ENCODE measurements around the gene FABP1. TPM values are rescaled to one million over a fixed set of nuclear protein-coding genes. Genes with fewer than 3 reads are reported as not detected.

Gene FABP1
- polyA plus RNA-seq, 1 of the 3 experiments (the other 2 are of a cell fraction): not detected

GRCh38 chr2:88133875-88134274 lies 6.0 kb upstream of the FABP1 start:
- Histone ChIP-seq H4K20me1 (ENCODE audit: insufficient read depth) (no peaks in the 10 kb centered on the region), H3K27ac (ENCODE audit: low read depth in 2 of 2, low read length in 1 of 2) (no peak overlapping the region), H3K4me3 (ENCODE audit: low read depth in 2 of 2, low read length in 1 of 2) (no peak overlapping the region), H3K9me3 (no peaks in the 10 kb centered on the region), H3K4me1 (ENCODE audit: control insufficient read depth in 1 of 2, insufficient read depth in 2 of 2, low read depth in 1 of 2, low read length in 1 of 2) (no peaks in the 10 kb centered on the region), H3K36me3 (replicated peaks in 1 of 2; ENCODE audit: control insufficient read depth in 1 of 2, insufficient read depth in 2 of 2, low read length in 1 of 2) (no peaks in the 10 kb centered on the region), H3K4me2 (no peak overlapping the region), H3K9ac (no peak overlapping the region), H2AFZ (ENCODE audit: low read depth) (no peak overlapping the region), H3K9me2 (no peaks in the 10 kb centered on the region), H3K27me3 (ENCODE audit: insufficient read depth) (no peaks in the 10 kb centered on the region; the same call in 1 of the 2 replicates), H3F3A (replicated peaks; ENCODE audit: insufficient read depth) (no peaks in the 10 kb centered on the region), H3K79me2 (ENCODE audit: insufficient read depth) (no peaks in the 10 kb centered on the region)
- TF ChIP-seq RCOR1 (IDR thresholded peaks at IDR 0.05; ENCODE audit: low read length) (no peak), CHD2 (IDR thresholded peaks at IDR 0.05; ENCODE audit: low read length, partially characterized antibody) (no peak), YY1 (IDR thresholded peaks at IDR 0.05; ENCODE audit: low read depth) (no peak), CTCF (IDR thresholded peaks at IDR 0.05) (no peak), SIN3A (IDR thresholded peaks at IDR 0.05; ENCODE audit: borderline replicate concordance, low read depth, low read length) (no peak), FOXM1 (IDR thresholded peaks at IDR 0.05; ENCODE audit: low read depth) (no peak), FOXJ3 (CRISPR knock-in tag; IDR thresholded peaks at IDR 0.05) (no peak), MEF2A (IDR thresholded peaks at IDR 0.05; ENCODE audit: borderline replicate concordance, low read depth) (no peak), MXI1 (IDR thresholded peaks at IDR 0.05; ENCODE audit: low read depth, low read length) (no peak), NRF1 (IDR thresholded peaks at IDR 0.05; ENCODE audit: low read depth, low read length) (no peak), GATA2 (CRISPR knock-in tag; IDR thresholded peaks at IDR 0.05) (no peak), NFIC (IDR thresholded peaks at IDR 0.05; ENCODE audit: borderline replicate concordance) (no peak)
- TF ChIP-seq, protein P1, sequence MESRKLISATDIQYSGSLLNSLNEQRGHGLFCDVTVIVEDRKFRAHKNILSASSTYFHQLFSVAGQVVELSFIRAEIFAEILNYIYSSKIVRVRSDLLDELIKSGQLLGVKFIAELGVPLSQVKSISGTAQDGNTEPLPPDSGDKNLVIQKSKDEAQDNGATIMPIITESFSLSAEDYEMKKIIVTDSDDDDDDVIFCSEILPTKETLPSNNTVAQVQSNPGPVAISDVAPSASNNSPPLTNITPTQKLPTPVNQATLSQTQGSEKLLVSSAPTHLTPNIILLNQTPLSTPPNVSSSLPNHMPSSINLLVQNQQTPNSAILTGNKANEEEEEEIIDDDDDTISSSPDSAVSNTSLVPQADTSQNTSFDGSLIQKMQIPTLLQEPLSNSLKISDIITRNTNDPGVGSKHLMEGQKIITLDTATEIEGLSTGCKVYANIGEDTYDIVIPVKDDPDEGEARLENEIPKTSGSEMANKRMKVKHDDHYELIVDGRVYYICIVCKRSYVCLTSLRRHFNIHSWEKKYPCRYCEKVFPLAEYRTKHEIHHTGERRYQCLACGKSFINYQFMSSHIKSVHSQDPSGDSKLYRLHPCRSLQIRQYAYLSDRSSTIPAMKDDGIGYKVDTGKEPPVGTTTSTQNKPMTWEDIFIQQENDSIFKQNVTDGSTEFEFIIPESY (IDR thresholded peaks at IDR 0.05; ENCODE audit: borderline replicate concordance, low read depth): no peak
- POLR2A ChIA-PET: no interaction called here
- WGBS (ENCODE audit: low lambda C conversion rate): 15% methylated on average over 3 of the region's 3 CpGs
- CTCF ChIA-PET: interaction anchor here (1.3 to 1.8 kb wide), 5 partner anchors 26 to 321 kb away, joined by 3 to 6 read pairs (median 3); no protein-coding TSS in a partner anchor
- no peak for DNase-seq

GRCh38 chr2:88131999-88132368 lies 4.1 kb upstream of the FABP1 start:
- Histone ChIP-seq H3K4me2 (no peak overlapping the region), H3K4me3 (ENCODE audit: low read depth in 2 of 2, low read length in 1 of 2) (no peak overlapping the region), H2AFZ (ENCODE audit: low read depth) (no peak overlapping the region), H3K79me2 (ENCODE audit: insufficient read depth) (no peaks in the 10 kb centered on the region), H3K9me2 (no peaks in the 10 kb centered on the region), H3K27ac (ENCODE audit: low read depth in 2 of 2, low read length in 1 of 2) (no peak overlapping the region), H3F3A (replicated peaks; ENCODE audit: insufficient read depth) (no peaks in the 10 kb centered on the region), H3K9me3 (no peaks in the 10 kb centered on the region), H3K4me1 (ENCODE audit: control insufficient read depth in 1 of 2, insufficient read depth in 2 of 2, low read depth in 1 of 2, low read length in 1 of 2) (no peaks in the 10 kb centered on the region), H3K36me3 (replicated peaks in 1 of 2; ENCODE audit: control insufficient read depth in 1 of 2, insufficient read depth in 2 of 2, low read length in 1 of 2) (no peaks in the 10 kb centered on the region), H3K9ac (no peak overlapping the region), H3K27me3 (ENCODE audit: insufficient read depth) (no peaks in the 10 kb centered on the region; the same call in 1 of the 2 replicates), H4K20me1 (ENCODE audit: insufficient read depth) (no peaks in the 10 kb centered on the region)
- WGBS (ENCODE audit: low lambda C conversion rate): 52% methylated on average over 3 of the region's 3 CpGs
- TF ChIP-seq TCF12 (IDR thresholded peaks at IDR 0.05) (no peak), GABPA (IDR thresholded peaks at IDR 0.05; ENCODE audit: low read depth) (no peak), IRF3 (IDR thresholded peaks at IDR 0.05; ENCODE audit: low read depth, low read length) (no peak), NFIC (IDR thresholded peaks at IDR 0.05; ENCODE audit: borderline replicate concordance) (no peak), FOSL2 (IDR thresholded peaks at IDR 0.05; ENCODE audit: borderline replicate concordance, low read depth) (no peak), RAD21 (IDR thresholded peaks at IDR 0.05; ENCODE audit: low read length) (no peak), ELF1 (IDR thresholded peaks at IDR 0.05) (no peak)
- POLR2A ChIA-PET: no interaction called here
- DNase-seq: no peak
- CTCF ChIA-PET: interaction anchor here (1.4 kb wide), 1 partner anchor 28 kb away, joined by 3 read pairs; no protein-coding TSS in a partner anchor

Measured in SK-N-SH (cell line).